HepG2 (cell line): ENCODE results near the gene GIMAP8. TPM values are rescaled to one million over a fixed set of nuclear protein-coding genes. Genes with fewer than 3 reads are reported as not detected.

ENCODE experiments used
- ATAC-seq: fragments of 200-7000 bp; cut with Tn5 transposase; 3 replicates; pipeline ENCODE4 v1.9.1; 2020; ENCODE audit warnings: mild to moderate bottlenecking, moderate library complexity
- BruUV-seq: library from RNA; stranded (reverse); fragments of 400-500 nt; replicated peaks from 2 replicates; lab custom pipeline; 2021; lab: Mats Ljungman, UMichigan
- CTCF ChIA-PET: fragments of 300-600 bp; formaldehyde crosslinking; extraction: SDS; loops from one replicate; lab custom pipeline; 2021; ENCODE audit warnings: low total read pairs, inconsistent platforms, low intra/inter-chr PET ratio; lab: Yijun Ruan, JAX
- POLR2A ChIA-PET: fragments of 350-600 bp; sonication (Branson Sonifier 250); formaldehyde crosslinking; loops from one replicate; lab custom pipeline; 2020; ENCODE audit warnings: antibody characterized with exemption, inconsistent platforms; lab: Yijun Ruan, JAX
- DNase-seq: peaks from one replicate; pipeline ENCODE4 v3.0.0-alpha.2; 2015; ENCODE audit warnings: low spot score
- FAIRE-seq: peaks from 3 replicates; lab custom pipeline; 2011; peaks lifted over from hg19 to GRCh38; lab: Jason Lieb, UNC
- H2AFZ ChIP-seq: one replicate; pipeline ENCODE4 v1.6.1; 2011; ENCODE audit warnings: low read length, inconsistent platforms
- H3K27ac ChIP-seq: fragments of 300-600 bp; 3 replicates; pipeline ENCODE4 v1.8.0; 2011; ENCODE audit warnings: mixed run types, mild to moderate bottlenecking, mixed read lengths, low read length, inconsistent platforms; ENCODE audit not compliant: insufficient read depth; ENCODE audit errors: extremely low read length
- H3K27me3 ChIP-seq, 2 experiments: fragments of 200-600 bp in 1 of 2; 2 replicates in 1 of 2; 3 replicates in 1 of 2; pipeline versions ENCODE4 v1.6.0 to v1.8.0; 2011; ENCODE audit warnings: low read length in 2 of 2, mild to moderate bottlenecking in 2 of 2, moderate library complexity in 2 of 2, inconsistent platforms in 1 of 2; ENCODE audit not compliant: insufficient read depth in 2 of 2, control insufficient read depth in 1 of 2
- H3K36me3 ChIP-seq, 2 experiments: fragments of 200-600 bp in 1 of 2; replicated peaks in 1 of 2; 2 replicates in 1 of 2; 3 replicates in 1 of 2; pipeline versions ENCODE4 v1.5.1 to v1.8.0; 2011; ENCODE audit warnings: low read length in 2 of 2, inconsistent platforms in 1 of 2; ENCODE audit not compliant: insufficient read depth in 2 of 2, control insufficient read depth in 1 of 2
- H3K4me1 ChIP-seq: 2 replicates; pipeline ENCODE4 v1.5.1; 2012; ENCODE audit warnings: low read length, inconsistent platforms; ENCODE audit not compliant: insufficient read depth
- H3K4me2 ChIP-seq: 2 replicates; pipeline ENCODE4 v1.6.0; 2011; ENCODE audit warnings: low read depth, low read length, inconsistent platforms
- H3K4me3 ChIP-seq, 3 experiments: fragments of 200-600 bp in 1 of 3; sonication (generic), shearing (Covaris generic) in 1 of 3; replicated peaks in 1 of 3; 2 replicates each; pipeline ENCODE4 v1.5.1; 2011 to 2016; ENCODE audit warnings: low read length in 3 of 3, inconsistent platforms in 2 of 3, low read depth in 2 of 3, mild to moderate bottlenecking in 2 of 3, control low read depth in 1 of 3, mixed read lengths in 1 of 3; ENCODE audit not compliant: insufficient read depth in 1 of 3
- H3K79me2 ChIP-seq: one replicate; pipeline ENCODE4 v1.6.1; 2011; ENCODE audit warnings: low read length, inconsistent platforms; ENCODE audit not compliant: insufficient read depth
- H3K9ac ChIP-seq: 2 replicates; pipeline ENCODE4 v1.6.0; 2011; ENCODE audit warnings: mild to moderate bottlenecking, low read depth, low read length, inconsistent platforms; ENCODE audit not compliant: insufficient read depth
- H3K9me3 ChIP-seq: 2 replicates; pipeline ENCODE4 v1.5.1; 2012; ENCODE audit warnings: mild to moderate bottlenecking, low read length
- H4K20me1 ChIP-seq: 2 replicates; pipeline ENCODE4 v1.6.0; 2011; ENCODE audit warnings: inconsistent platforms, mild to moderate bottlenecking, low read length, moderate library complexity; ENCODE audit not compliant: insufficient read depth
- AGO2 ChIP-seq: fragments of 200-400 bp; formaldehyde crosslinking; optimal IDR thresholded peaks from 2 replicates; pipeline ENCODE3; 2017; ENCODE audit warnings: mild to moderate bottlenecking, low read depth, low read length, moderate library complexity
- HNF1B ChIP-seq: sonication (generic); formaldehyde crosslinking; IDR thresholded peaks from 2 replicates; pipeline ENCODE4 v1.5.1; 2020; ENCODE audit warnings: mild to moderate bottlenecking, moderate library complexity, missing genetic modification reagents
- IRF2 ChIP-seq: IDR thresholded peaks from 2 replicates; pipeline ENCODE4 v1.6.1; 2018; ENCODE audit warnings: missing genetic modification reagents, missing compliant biosample characterization
- KLF11 ChIP-seq: IDR thresholded peaks from 2 replicates; pipeline ENCODE4 v1.6.1; 2016; ENCODE audit warnings: missing compliant biosample characterization
- NCOA2 ChIP-seq: sonication (generic); formaldehyde crosslinking; IDR thresholded peaks from 2 replicates; pipeline ENCODE4 v1.8.0; 2022; ENCODE audit warnings: inconsistent platforms
- RARG ChIP-seq: sonication (generic); formaldehyde crosslinking; IDR thresholded peaks from 2 replicates; pipeline ENCODE4 v1.4.0; 2020; ENCODE audit warnings: low read depth, mild to moderate bottlenecking, missing genetic modification reagents
- SOX5 ChIP-seq: IDR thresholded peaks from 2 replicates; pipeline ENCODE4 v1.6.1; 2016; ENCODE audit warnings: borderline replicate concordance
- SP2 ChIP-seq: sonication (generic); formaldehyde crosslinking; IDR thresholded peaks from 2 replicates; pipeline ENCODE4 v1.5.1; 2020; ENCODE audit warnings: mild to moderate bottlenecking, missing genetic modification reagents
- ZNF292 ChIP-seq: sonication (generic); formaldehyde crosslinking; IDR thresholded peaks from 2 replicates; pipeline ENCODE4 v1.8.1; 2022; ENCODE audit warnings: mild to moderate bottlenecking, low read depth, missing genetic modification reagents, borderline replicate concordance
- ZNF333 ChIP-seq: sonication (generic); formaldehyde crosslinking; IDR thresholded peaks from 2 replicates; pipeline ENCODE4 v1.4.0; 2020; ENCODE audit warnings: mild to moderate bottlenecking, missing genetic modification reagents, borderline replicate concordance
- ZNF546 ChIP-seq: sonication (generic); formaldehyde crosslinking; conservative IDR thresholded peaks from 2 replicates; pipeline ENCODE4 v1.8.1; 2023; ENCODE audit warnings: mild to moderate bottlenecking, missing genetic modification reagents
- ZNF564 ChIP-seq: sonication (generic); formaldehyde crosslinking; IDR thresholded peaks from 2 replicates; pipeline ENCODE4 v1.8.1; 2023; ENCODE audit warnings: mild to moderate bottlenecking, missing genetic modification reagents
- ZUFSP ChIP-seq: sonication (generic); formaldehyde crosslinking; IDR thresholded peaks from 2 replicates; pipeline ENCODE4 v1.9.0; 2021; ENCODE audit warnings: missing genetic modification reagents, mild to moderate bottlenecking, borderline replicate concordance
- ZZZ3 ChIP-seq: sonication (generic); formaldehyde crosslinking; IDR thresholded peaks from 2 replicates; pipeline ENCODE4 v1.4.0; 2020; ENCODE audit warnings: missing genetic modification reagents, mild to moderate bottlenecking, borderline replicate concordance
- WGBS: methylation state at CpG from one replicate; pipeline ENCODE4 v1.1.6; 2017; ENCODE audit warnings: low lambda C conversion rate; 5-methylcytosine and 5-hydroxymethylcytosine counted together
- in situ Hi-C: cut with HindIII; loops from 2 replicates; pipeline ENCODE4 v1.10.0; 2017; ENCODE audit warnings: low pct_unique_long_range_greater_than_20kb; ENCODE audit not compliant: extremely low pct_ligation_motif_present
- intact Hi-C: fragments of 100-400 bp; cut with micrococcal nuclease; formaldehyde crosslinking; loops from one replicate; pipeline ENCODE4 v1.10.0; 2022; ENCODE audit not compliant: unreplicated experiment
- polyA plus RNA-seq, 8 experiments: library from polyadenylated mRNA; depleted of rRNA in 3 of 8; stranded (reverse) in 7 of 8; unstranded in 1 of 8; fragments of >200 nt; fragmentation: Illumina TruSeq in 4 of 8; extraction: Trizol in 4 of 8; gene quantifications; 2 replicates each; pipeline versions ENCODE4 v1.2.1 to v1.2.3, GENCODE V29; 2011 to 2016; ENCODE audit warnings: low read depth in 4 of 8, missing spikeins in 1 of 8, mixed read lengths in 1 of 8; ENCODE audit not compliant: insufficient read depth in 1 of 8
- total RNA-seq, 5 experiments: library from RNA; depleted of rRNA; stranded (reverse); fragments of >200 nt; fragmentation: Illumina TruSeq; extraction: Trizol; gene quantifications; 2 replicates each; pipeline ENCODE4 v1.2.3, GENCODE V29; 2016; ENCODE audit warnings: low read depth in 1 of 5
- TF ChIP-seq, protein P1 (sequence below): sonication (generic); formaldehyde crosslinking; IDR thresholded peaks from 2 replicates; pipeline ENCODE4 v1.8.0; 2022; ENCODE audit warnings: missing genetic modification reagents, mild to moderate bottlenecking, inconsistent platforms, borderline replicate concordance
- TF ChIP-seq, protein P2 (sequence below): IDR thresholded peaks from 2 replicates; pipeline ENCODE4 v1.6.1; 2016; ENCODE audit warnings: low read depth, control low read depth
- TF ChIP-seq, protein P3 (sequence below): sonication (generic); formaldehyde crosslinking; IDR thresholded peaks from 2 replicates; pipeline ENCODE4 v1.4.0; 2020; ENCODE audit warnings: missing genetic modification reagents

The GIMAP8 gene
- total and polyA plus RNA-seq, 2 of the 13 experiments (the other 11 are each of a cell fraction or from before 2014, with no cell fraction given), result not detected

GRCh38 chr7:150462413-150462812 is 12.0 kb downstream of the GIMAP8 start (continued):
- TF ChIP-seq ZNF292 (CRISPR knock-in tag) (no peak), SOX5 (CRISPR knock-in tag) (no peak), SP2 (CRISPR knock-in tag) (no peak), ZNF546 (CRISPR knock-in tag) (no peak), IRF2 (no peak), ZNF333 (CRISPR knock-in tag) (no peak)

DNA sequence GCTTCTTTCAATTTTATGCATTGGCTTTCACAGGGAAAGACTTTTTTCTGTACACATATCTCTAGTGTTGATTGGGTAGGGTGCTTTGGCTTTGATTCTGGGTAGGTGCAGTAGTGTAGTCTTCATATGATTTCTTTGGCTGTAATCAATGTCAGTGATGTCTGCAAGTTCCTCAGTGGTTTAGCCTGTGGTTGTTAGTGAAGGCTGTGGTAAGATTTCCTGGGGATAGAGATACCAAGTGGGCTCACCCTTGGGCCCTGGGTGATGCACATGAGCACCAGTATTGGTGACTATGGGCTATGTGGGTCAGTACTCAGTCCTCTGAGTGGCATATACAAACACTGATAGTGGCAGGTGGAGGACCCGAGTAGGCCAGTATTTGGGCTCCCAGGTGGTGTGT is 13.0 kb downstream of the GIMAP8 start:
- no peaks in the 10 kb centered on the region for H3K79me2 ChIP-seq
- H3K27me3 ChIP-seq, result peaks cover 0 to 20% of the 10 kb centered on the region in 2 experiments; a peak in 3 of 5 replicates
- POLR2A ChIA-PET, result no interaction called here
- intact Hi-C loops (no loop called here), in situ Hi-C loops (no loop called here)
- H4K20me1 ChIP-seq, result no peaks in the 10 kb centered on the region
- no peaks in the 10 kb centered on the region for H3K9me3 ChIP-seq
- WGBS, result no CpG with 5 or more reads among the region's 1 CpG
- H2AFZ ChIP-seq, result no peak overlapping the region
- DNase-seq, result no peak
- H3K36me3 ChIP-seq, result no peaks in the 10 kb centered on the region
- H3K4me2 ChIP-seq, result no peak overlapping the region
- ATAC-seq, result no peak
- H3K27ac ChIP-seq, result no peak overlapping the region
- BruUV-seq, result no TSS peak
- no peak overlapping the region for H3K4me3 ChIP-seq
- H3K4me1 ChIP-seq, result no peaks in the 10 kb centered on the region
- FAIRE-seq, result no peak
- CTCF ChIA-PET, result no interaction called here
- H3K9ac ChIP-seq, result no peak overlapping the region
- TF ChIP-seq, protein P1, sequence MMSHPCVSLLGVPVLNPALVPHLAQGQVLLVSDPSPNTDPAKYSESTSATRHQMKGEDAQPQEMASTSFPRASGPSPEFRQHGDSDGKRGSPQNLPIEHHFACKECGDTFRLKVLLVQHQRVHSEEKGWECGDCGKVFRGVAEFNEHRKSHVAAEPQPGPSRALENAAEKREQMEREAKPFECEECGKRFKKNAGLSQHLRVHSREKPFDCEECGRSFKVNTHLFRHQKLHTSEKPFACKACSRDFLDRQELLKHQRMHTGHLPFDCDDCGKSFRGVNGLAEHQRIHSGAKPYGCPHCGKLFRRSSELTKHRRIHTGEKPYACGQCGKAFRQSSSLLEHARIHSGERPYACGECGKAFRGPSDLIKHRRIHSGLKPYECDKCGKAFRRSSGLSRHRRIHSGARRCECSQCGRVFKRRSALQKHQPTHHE (CRISPR knock-in tag), result no peak
- TF ChIP-seq HNF1B (CRISPR knock-in tag), result no peak
- TF ChIP-seq RARG (CRISPR knock-in tag), result no peak
- TF ChIP-seq NCOA2, result no peak
- TF ChIP-seq, protein P2, sequence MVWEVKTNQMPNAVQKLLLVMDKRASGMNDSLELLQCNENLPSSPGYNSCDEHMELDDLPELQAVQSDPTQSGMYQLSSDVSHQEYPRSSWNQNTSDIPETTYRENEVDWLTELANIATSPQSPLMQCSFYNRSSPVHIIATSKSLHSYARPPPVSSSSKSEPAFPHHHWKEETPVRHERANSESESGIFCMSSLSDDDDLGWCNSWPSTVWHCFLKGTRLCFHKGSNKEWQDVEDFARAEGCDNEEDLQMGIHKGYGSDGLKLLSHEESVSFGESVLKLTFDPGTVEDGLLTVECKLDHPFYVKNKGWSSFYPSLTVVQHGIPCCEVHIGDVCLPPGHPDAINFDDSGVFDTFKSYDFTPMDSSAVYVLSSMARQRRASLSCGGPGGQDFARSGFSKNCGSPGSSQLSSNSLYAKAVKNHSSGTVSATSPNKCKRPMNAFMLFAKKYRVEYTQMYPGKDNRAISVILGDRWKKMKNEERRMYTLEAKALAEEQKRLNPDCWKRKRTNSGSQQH (CRISPR knock-in tag), result no peak
- TF ChIP-seq ZUFSP, result no peak
- no peak for TF ChIP-seq ZZZ3 (CRISPR knock-in tag)
- TF ChIP-seq AGO2, result no peak
- TF ChIP-seq, protein P3, sequence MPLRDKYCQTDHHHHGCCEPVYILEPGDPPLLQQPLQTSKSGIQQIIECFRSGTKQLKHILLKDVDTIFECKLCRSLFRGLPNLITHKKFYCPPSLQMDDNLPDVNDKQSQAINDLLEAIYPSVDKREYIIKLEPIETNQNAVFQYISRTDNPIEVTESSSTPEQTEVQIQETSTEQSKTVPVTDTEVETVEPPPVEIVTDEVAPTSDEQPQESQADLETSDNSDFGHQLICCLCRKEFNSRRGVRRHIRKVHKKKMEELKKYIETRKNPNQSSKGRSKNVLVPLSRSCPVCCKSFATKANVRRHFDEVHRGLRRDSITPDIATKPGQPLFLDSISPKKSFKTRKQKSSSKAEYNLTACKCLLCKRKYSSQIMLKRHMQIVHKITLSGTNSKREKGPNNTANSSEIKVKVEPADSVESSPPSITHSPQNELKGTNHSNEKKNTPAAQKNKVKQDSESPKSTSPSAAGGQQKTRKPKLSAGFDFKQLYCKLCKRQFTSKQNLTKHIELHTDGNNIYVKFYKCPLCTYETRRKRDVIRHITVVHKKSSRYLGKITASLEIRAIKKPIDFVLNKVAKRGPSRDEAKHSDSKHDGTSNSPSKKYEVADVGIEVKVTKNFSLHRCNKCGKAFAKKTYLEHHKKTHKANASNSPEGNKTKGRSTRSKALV (CRISPR knock-in tag), result no peak
- TF ChIP-seq ZNF564 (CRISPR knock-in tag), result no peak
- no peak for TF ChIP-seq KLF11 (CRISPR knock-in tag)
